HEK293 (cell line): Measurements from ENCODE around the gene EXO5.

Source experiments
- CTCF ChIA-PET: fragments of 350-600 bp; formaldehyde crosslinking; extraction: SDS; loops from one replicate; lab custom pipeline; 2021; ENCODE audit warnings: antibody characterized with exemption; lab: Yijun Ruan, JAX
- POLR2A ChIA-PET: fragments of 300-600 bp; formaldehyde crosslinking; extraction: SDS; loops from one replicate; lab custom pipeline; 2020; ENCODE audit warnings: antibody characterized with exemption, inconsistent platforms; lab: Yijun Ruan, JAX
- H3K27ac ChIP-seq: fragments of 200-500 bp; sonication (Bioruptor generic); 2 replicates; pipeline ENCODE4 v1.5.1; 2014; ENCODE audit warnings: low read depth, low read length, control low read depth, inconsistent platforms; ENCODE audit errors: extremely low read depth
- H3K36me3 ChIP-seq, 2 experiments: fragments of 200-500 bp in 1 of 2; sonication (Bioruptor generic) in 1 of 2; 1 replicate in 1 of 2; 2 replicates in 1 of 2; pipeline ENCODE4 v1.5.1; 2014 to 2017; ENCODE audit warnings: inconsistent platforms in 2 of 2, low read length in 2 of 2; ENCODE audit not compliant: control insufficient read depth in 2 of 2, insufficient read depth in 1 of 2
- H3K4me1 ChIP-seq: fragments of 200-500 bp; sonication (Bioruptor generic); 2 replicates; pipeline ENCODE4 v1.5.1; 2014; ENCODE audit warnings: mild to moderate bottlenecking, low read length, inconsistent platforms; ENCODE audit not compliant: control insufficient read depth, insufficient read depth
- H3K4me3 ChIP-seq: 2 replicates; pipeline ENCODE4 v1.5.1; 2011; ENCODE audit warnings: low read depth, mild to moderate bottlenecking, control low read depth, low read length, moderate library complexity
- H3K9me3 ChIP-seq: fragments of 200-500 bp; sonication (Bioruptor generic); 2 replicates; pipeline ENCODE4 v1.5.1; 2014; ENCODE audit warnings: low read depth, low read length, inconsistent platforms; ENCODE audit not compliant: control insufficient read depth, insufficient read depth
- BCL11B ChIP-seq: fragments of 450-650 bp; formaldehyde crosslinking; IDR thresholded peaks from 2 replicates; pipeline ENCODE4 v1.5.1; 2016; ENCODE audit warnings: low read depth, missing biosample characterization, missing genetic modification characterization
- PRDM1 ChIP-seq: fragments of 450-650 bp; formaldehyde crosslinking; IDR thresholded peaks from 2 replicates; pipeline ENCODE4; 2016; ENCODE audit warnings: missing biosample characterization, missing genetic modification characterization
- SETDB1 ChIP-seq: IDR thresholded peaks from one replicate; pipeline ENCODE4 v1.6.1; 2017; ENCODE audit warnings: mild to moderate bottlenecking, low read length, moderate library complexity, mixed read lengths; ENCODE audit not compliant: insufficient read length
- SP2 ChIP-seq: fragments of 450-650 bp; formaldehyde crosslinking; IDR thresholded peaks from 2 replicates; pipeline ENCODE4 v1.5.1; 2016; ENCODE audit warnings: missing biosample characterization, missing genetic modification characterization
- TRIM28 ChIP-seq: IDR thresholded peaks from 2 replicates; pipeline ENCODE4 v1.6.1; 2011; ENCODE audit warnings: low read length, control low read depth, borderline replicate concordance
- ZBTB1 ChIP-seq: fragments of 450-650 bp; formaldehyde crosslinking; IDR thresholded peaks from 2 replicates; pipeline ENCODE4 v1.5.1; 2016; ENCODE audit warnings: missing biosample characterization, missing genetic modification characterization
- ZBTB17 ChIP-seq: fragments of 450-650 bp; formaldehyde crosslinking; IDR thresholded peaks from 2 replicates; pipeline ENCODE4 v1.5.1; 2016; ENCODE audit warnings: missing biosample characterization, missing genetic modification characterization
- ZBTB26 ChIP-seq: fragments of 450-650 bp; formaldehyde crosslinking; optimal IDR thresholded peaks from 2 replicates; pipeline ENCODE3; 2016; ENCODE audit warnings: missing biosample characterization, mild to moderate bottlenecking, missing genetic modification characterization
- ZBTB44 ChIP-seq: fragments of 450-650 bp; IDR thresholded peaks from 2 replicates; pipeline ENCODE4 v1.5.1; 2018; ENCODE audit warnings: missing biosample characterization, mild to moderate bottlenecking, missing genetic modification characterization
- ZBTB6 ChIP-seq: fragments of 450-650 bp; formaldehyde crosslinking; IDR thresholded peaks from 2 replicates; pipeline ENCODE4 v1.5.1; 2017; ENCODE audit warnings: missing biosample characterization, missing genetic modification characterization
- ZFHX2 ChIP-seq: fragments of 450-650 bp; formaldehyde crosslinking; conservative IDR thresholded peaks from 2 replicates; pipeline ENCODE4 v1.5.1; 2016; ENCODE audit warnings: missing biosample characterization, missing genetic modification characterization
- ZNF16 ChIP-seq: fragments of 450-650 bp; formaldehyde crosslinking; IDR thresholded peaks from 2 replicates; pipeline ENCODE4 v1.5.1; 2016; ENCODE audit warnings: low read depth, missing biosample characterization, missing genetic modification characterization
- ZNF335 ChIP-seq: fragments of 450-650 bp; formaldehyde crosslinking; conservative IDR thresholded peaks from 2 replicates; pipeline ENCODE4 v1.5.1; 2016; ENCODE audit warnings: missing biosample characterization, missing genetic modification characterization
- ZNF341 ChIP-seq: fragments of 450-650 bp; formaldehyde crosslinking; IDR thresholded peaks from 2 replicates; pipeline ENCODE4; 2016; ENCODE audit warnings: low read depth, missing biosample characterization, missing genetic modification characterization
- ZNF366 ChIP-seq: fragments of 450-650 bp; formaldehyde crosslinking; conservative IDR thresholded peaks from 2 replicates; pipeline ENCODE4 v1.5.1; 2016; ENCODE audit warnings: missing biosample characterization, missing genetic modification characterization
- ZNF433 ChIP-seq: fragments of 450-650 bp; formaldehyde crosslinking; IDR thresholded peaks from 2 replicates; pipeline ENCODE4 v1.5.1; 2016; ENCODE audit warnings: missing biosample characterization, missing genetic modification characterization, low read depth
- ZNF518A ChIP-seq: fragments of 450-650 bp; formaldehyde crosslinking; conservative IDR thresholded peaks from 2 replicates; pipeline ENCODE4 v1.5.1; 2016; ENCODE audit warnings: low read depth, missing biosample characterization, missing genetic modification characterization
- ZNF530 ChIP-seq: fragments of 450-650 bp; formaldehyde crosslinking; IDR thresholded peaks from 2 replicates; pipeline ENCODE4 v1.5.1; 2016; ENCODE audit warnings: low read depth, missing biosample characterization, missing genetic modification characterization
- ZNF645 ChIP-seq: fragments of 450-650 bp; formaldehyde crosslinking; IDR thresholded peaks from 2 replicates; pipeline ENCODE4; 2016; ENCODE audit warnings: missing biosample characterization, missing genetic modification characterization
- ZNF701 ChIP-seq: fragments of 450-650 bp; formaldehyde crosslinking; IDR thresholded peaks from 2 replicates; pipeline ENCODE4 v1.5.1; 2016; ENCODE audit warnings: missing biosample characterization, missing genetic modification characterization
- ZSCAN4 ChIP-seq: fragments of 450-650 bp; formaldehyde crosslinking; IDR thresholded peaks from 2 replicates; pipeline ENCODE4 v1.5.1; 2017; ENCODE audit warnings: missing biosample characterization, missing genetic modification characterization

The EXO5 gene

GRCh38 chr1:40476924-40477677 lies 31.5 kb upstream of the EXO5 start, which contains the start of gene ZFP69 (continued):
- TF ChIP-seq ZBTB6 (no peak), ZNF16 (no peak), ZNF645 (tag by site-specific recombination) (no peak), ZBTB44 (tag by site-specific recombination) (no peak), ZBTB17 (no peak), ZSCAN4 (tag by site-specific recombination) (no peak), PRDM1 (no peak), TRIM28 (no peak), ZNF366 (tag by site-specific recombination) (peak; percentile 60), ZNF341 (tag by site-specific recombination) (peak; percentile 64), ZNF701 (tag by site-specific recombination) (no peak), ZBTB26 (tag by site-specific recombination) (peak; percentile 87), ZBTB1 (tag by site-specific recombination) (no peak), ZNF433 (tag by site-specific recombination) (no peak)

- Histone ChIP-seq H3K36me3 (peaks cover 5 to 36% of the 10 kb centered on the region in 2 experiments; a peak in 2 of 3 replicates), H3K27ac (peak overlapping the region; percentile 28; the same call in 1 of the 2 replicates), H3K9me3 (no peaks in the 10 kb centered on the region), H3K4me3 (peak overlapping the region; percentile 55), H3K4me1 (no peaks in the 10 kb centered on the region)
- CTCF ChIA-PET: interaction anchor here (1.3 kb wide), 1 partner anchor 38 kb away, joined by 3 read pairs; no protein-coding TSS in a partner anchor
- POLR2A ChIA-PET: interaction anchor here (1.9 to 2.4 kb wide), 3 partner anchors 27 to 54 kb away, joined by 5 to 13 read pairs (median 8); partner anchors contain the start of genes EXO5, ZFP69B and ZNF684
- peak; percentile 6; the same call in 1 of the 2 replicates for TF ChIP-seq ZNF341 (tag by site-specific recombination)
- TF ChIP-seq ZNF335 (tag by site-specific recombination): peak; percentile 83
- TF ChIP-seq ZFHX2 (tag by site-specific recombination): peak; percentile 75
- peak; percentile 30; the same call in 1 of the 2 replicates for TF ChIP-seq ZBTB17
- TF ChIP-seq SP2 (tag by site-specific recombination): no peak
- TF ChIP-seq ZNF518A (tag by site-specific recombination): peak; percentile 32; the same call in 1 of the 2 replicates
- TF ChIP-seq BCL11B: no peak
- TF ChIP-seq ZNF530 (tag by site-specific recombination): no peak
- TF ChIP-seq SETDB1: peak; percentile 23
Observed at GRCh38 chr1:40477678-40478053, 30.9 kb upstream of the EXO5 start.
